ENCODE results near the gene KLHL17. TPM values are rescaled to one million over a fixed set of nuclear protein-coding genes. Genes with fewer than 3 reads are reported as not detected.

Gene KLHL17
- total RNA-seq, 1 experiment from 2014 or later: 27.8 TPM

DNA sequence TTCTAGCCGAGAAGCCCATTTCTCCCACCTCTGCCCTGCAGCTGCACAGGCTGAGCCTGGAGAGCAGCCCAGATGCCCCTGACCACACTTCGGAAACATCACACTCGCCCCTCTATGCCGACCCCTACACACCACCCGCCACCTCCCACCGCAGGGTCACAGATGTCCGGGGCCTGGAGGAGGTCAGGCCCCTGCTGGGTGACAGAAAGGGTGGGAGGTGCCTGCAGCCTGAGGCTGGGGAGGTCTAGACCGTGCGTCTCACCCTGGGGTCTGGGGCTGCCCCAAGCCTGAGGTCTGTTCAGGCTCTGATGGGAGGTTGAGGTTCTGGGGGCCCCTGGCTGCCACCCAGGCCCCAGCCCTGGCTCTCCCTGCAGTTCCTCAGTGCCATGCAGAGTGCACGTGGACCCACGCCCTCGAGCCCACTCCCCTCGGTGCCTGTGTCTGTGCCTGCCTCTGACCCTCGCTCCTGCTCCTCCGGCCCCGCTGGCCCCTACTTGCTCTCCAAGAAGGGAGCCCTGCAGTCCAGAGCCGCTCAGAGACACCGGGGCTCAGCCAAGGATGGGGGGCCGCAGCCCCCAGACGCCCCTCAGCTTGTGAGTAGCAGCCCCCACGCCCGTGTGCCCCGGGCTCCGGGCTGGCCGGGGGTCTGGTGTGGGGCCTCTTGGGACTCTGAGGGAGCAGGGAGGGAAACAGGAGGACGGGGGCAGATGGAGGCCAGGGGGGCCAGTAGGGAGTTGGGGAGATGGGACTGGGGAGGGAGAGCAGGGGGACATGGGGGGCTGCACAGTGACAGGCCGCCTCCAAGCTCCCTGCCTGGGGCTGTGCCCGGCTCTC, 13.3 kb downstream of the KLHL17 start:
- Mint-ChIP-seq H3K27ac (ENCODE audit: unreplicated experiment) (no peak overlapping the region), H3K27me3 (ENCODE audit: unreplicated experiment) (peaks cover 11% of the 10 kb centered on the region), H3K4me1 (ENCODE audit: low read depth, unreplicated experiment) (peaks cover 18% of the 10 kb centered on the region), H3K9me3 (ENCODE audit: low read depth, unreplicated experiment) (no peaks in the 10 kb centered on the region), H3K36me3 (ENCODE audit: insufficient read depth, unreplicated experiment) (peaks cover 30% of the 10 kb centered on the region), H3K4me3 (ENCODE audit: low read depth, unreplicated experiment) (no peak overlapping the region)
- TF ChIP-seq, protein P1, sequence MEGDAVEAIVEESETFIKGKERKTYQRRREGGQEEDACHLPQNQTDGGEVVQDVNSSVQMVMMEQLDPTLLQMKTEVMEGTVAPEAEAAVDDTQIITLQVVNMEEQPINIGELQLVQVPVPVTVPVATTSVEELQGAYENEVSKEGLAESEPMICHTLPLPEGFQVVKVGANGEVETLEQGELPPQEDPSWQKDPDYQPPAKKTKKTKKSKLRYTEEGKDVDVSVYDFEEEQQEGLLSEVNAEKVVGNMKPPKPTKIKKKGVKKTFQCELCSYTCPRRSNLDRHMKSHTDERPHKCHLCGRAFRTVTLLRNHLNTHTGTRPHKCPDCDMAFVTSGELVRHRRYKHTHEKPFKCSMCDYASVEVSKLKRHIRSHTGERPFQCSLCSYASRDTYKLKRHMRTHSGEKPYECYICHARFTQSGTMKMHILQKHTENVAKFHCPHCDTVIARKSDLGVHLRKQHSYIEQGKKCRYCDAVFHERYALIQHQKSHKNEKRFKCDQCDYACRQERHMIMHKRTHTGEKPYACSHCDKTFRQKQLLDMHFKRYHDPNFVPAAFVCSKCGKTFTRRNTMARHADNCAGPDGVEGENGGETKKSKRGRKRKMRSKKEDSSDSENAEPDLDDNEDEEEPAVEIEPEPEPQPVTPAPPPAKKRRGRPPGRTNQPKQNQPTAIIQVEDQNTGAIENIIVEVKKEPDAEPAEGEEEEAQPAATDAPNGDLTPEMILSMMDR (IDR thresholded peaks at IDR 0.05; ENCODE audit: unreplicated experiment): no peak
- no peak for DNase-seq
- BruUV-seq (replicated peaks): no TSS peak
- intact Hi-C loops (cut with micrococcal nuclease; ENCODE audit: unreplicated experiment): no loop called here
- CTCF ChIA-PET: no interaction called here

DNA sequence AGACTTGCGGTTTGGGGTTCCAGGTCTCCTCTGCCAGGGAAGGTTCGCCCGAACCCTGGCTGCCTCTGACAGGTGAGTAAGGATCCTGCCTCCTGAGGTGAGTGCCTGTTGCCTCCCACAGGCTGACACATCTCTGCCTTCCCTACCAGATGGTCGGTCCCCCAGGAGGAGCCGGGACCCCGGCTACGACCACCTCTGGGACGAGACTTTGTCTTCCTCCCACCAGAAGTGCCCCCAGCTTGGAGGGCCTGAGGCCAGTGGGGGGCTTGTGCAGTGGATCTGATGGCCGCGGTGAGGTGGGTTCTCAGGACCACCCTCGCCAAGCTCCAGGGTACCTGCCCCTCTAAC, 13.9 kb downstream of the KLHL17 start:
- peaks cover 18% of the 10 kb centered on the region for H3K4me1 Mint-ChIP-seq (ENCODE audit: low read depth, unreplicated experiment)
- no peaks in the 10 kb centered on the region for H3K9me3 Mint-ChIP-seq (ENCODE audit: low read depth, unreplicated experiment)
- peaks cover 30% of the 10 kb centered on the region for H3K36me3 Mint-ChIP-seq (ENCODE audit: insufficient read depth, unreplicated experiment)
- intact Hi-C loops (cut with micrococcal nuclease; ENCODE audit: unreplicated experiment): no loop called here
- TF ChIP-seq, protein P1 (IDR thresholded peaks at IDR 0.05; ENCODE audit: unreplicated experiment): no peak
- CTCF ChIA-PET: no interaction called here
- H3K27me3 Mint-ChIP-seq (ENCODE audit: unreplicated experiment): peaks cover 13% of the 10 kb centered on the region
- no peak overlapping the region for H3K4me3 Mint-ChIP-seq (ENCODE audit: low read depth, unreplicated experiment)
- no TSS peak for BruUV-seq (replicated peaks)
- no peak for DNase-seq
- no peak overlapping the region for H3K27ac Mint-ChIP-seq (ENCODE audit: unreplicated experiment)

DNA sequence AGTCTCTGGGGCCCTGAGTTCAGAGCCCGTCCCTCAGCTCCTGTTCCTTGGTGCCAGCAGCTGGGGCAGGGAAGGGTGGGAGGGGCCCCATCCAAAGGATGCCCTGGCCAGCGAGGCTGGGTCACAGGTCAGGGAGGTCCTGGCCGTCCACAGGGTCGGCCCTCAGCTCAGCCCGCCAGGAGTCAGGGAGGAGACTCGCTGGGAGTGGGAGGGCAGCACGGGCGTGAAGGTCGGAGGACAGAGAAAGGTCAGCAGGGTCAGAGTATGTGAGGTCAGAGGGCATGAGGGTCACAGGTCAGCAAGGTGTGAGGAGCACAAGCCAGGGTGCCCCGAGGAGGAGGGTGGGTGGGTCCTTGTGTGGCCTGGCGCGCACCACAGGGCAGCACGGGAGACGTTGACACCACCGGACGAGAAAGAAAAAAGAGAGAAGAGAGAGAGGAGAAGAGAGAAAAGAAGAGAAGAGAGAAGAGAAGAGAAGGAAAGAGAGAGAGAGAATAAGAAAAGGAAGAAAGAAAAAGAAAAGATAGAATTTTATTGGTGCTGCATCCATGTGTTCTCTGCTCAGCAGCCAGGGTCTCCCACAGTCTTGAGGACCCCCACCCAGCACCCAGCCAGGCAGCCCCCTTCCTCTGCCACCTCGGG, 14.4 kb downstream of the KLHL17 start:
- Mint-ChIP-seq H3K27ac (ENCODE audit: unreplicated experiment) (no peak overlapping the region), H3K36me3 (ENCODE audit: insufficient read depth, unreplicated experiment) (peaks cover 30% of the 10 kb centered on the region), H3K4me1 (ENCODE audit: low read depth, unreplicated experiment) (peaks cover 18% of the 10 kb centered on the region), H3K27me3 (ENCODE audit: unreplicated experiment) (peaks cover 13% of the 10 kb centered on the region), H3K4me3 (ENCODE audit: low read depth, unreplicated experiment) (no peak overlapping the region), H3K9me3 (ENCODE audit: low read depth, unreplicated experiment) (no peaks in the 10 kb centered on the region)
- intact Hi-C loops (cut with micrococcal nuclease; ENCODE audit: unreplicated experiment): no loop called here
- TF ChIP-seq, protein P1 (IDR thresholded peaks at IDR 0.05; ENCODE audit: unreplicated experiment): no peak
- BruUV-seq (replicated peaks): no TSS peak
- CTCF ChIA-PET: interaction anchor here (1.4 kb wide), 1 partner anchor 37 kb away, joined by 3 read pairs; no protein-coding TSS in a partner anchor
- no peak for DNase-seq

DNA sequence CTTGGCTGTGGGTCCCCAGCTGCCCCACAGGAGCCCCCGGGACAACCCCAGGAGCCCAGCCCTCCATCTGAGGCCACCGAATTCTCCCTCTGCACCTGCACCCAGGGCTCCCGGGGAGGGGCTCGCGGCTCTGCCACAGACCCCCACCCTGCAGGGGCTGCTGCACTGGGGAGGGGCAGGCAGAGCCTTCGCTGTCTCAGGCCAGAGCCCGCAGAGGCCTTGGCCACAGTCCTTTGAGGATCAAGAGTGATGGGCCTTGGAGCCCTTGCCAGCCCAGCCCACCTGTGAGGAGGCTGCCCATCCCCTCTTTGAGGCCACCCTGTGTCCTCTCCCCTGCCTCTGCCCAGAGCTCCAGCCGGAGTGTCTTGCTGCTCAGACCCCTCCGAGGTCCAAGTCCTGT, 15.0 kb downstream of the KLHL17 start:
- no peak for DNase-seq
- peaks cover 30% of the 10 kb centered on the region for H3K36me3 Mint-ChIP-seq (ENCODE audit: insufficient read depth, unreplicated experiment)
- intact Hi-C loops (cut with micrococcal nuclease; ENCODE audit: unreplicated experiment): no loop called here
- no peak overlapping the region for H3K27ac Mint-ChIP-seq (ENCODE audit: unreplicated experiment)
- H3K4me1 Mint-ChIP-seq (ENCODE audit: low read depth, unreplicated experiment): peaks cover 18% of the 10 kb centered on the region
- H3K27me3 Mint-ChIP-seq (ENCODE audit: unreplicated experiment): peaks cover 13% of the 10 kb centered on the region
- no TSS peak for BruUV-seq (replicated peaks)
- CTCF ChIA-PET: interaction anchor here (1.4 to 1.7 kb wide), 3 partner anchors 9 to 71 kb away, joined by 3 to 7 read pairs (median 6); partner anchors contain the start of gene PLEKHN1
- no peaks in the 10 kb centered on the region for H3K9me3 Mint-ChIP-seq (ENCODE audit: low read depth, unreplicated experiment)
- TF ChIP-seq, protein P1 (IDR thresholded peaks at IDR 0.05; ENCODE audit: unreplicated experiment): no peak
- H3K4me3 Mint-ChIP-seq (ENCODE audit: low read depth, unreplicated experiment): peak overlapping the region; percentile 66
